ENCODE measurements around the gene INMT.
A peak's percentile ranks its signal among the peaks of the same experiment; 100 is the strongest.

INMT gene

DNA sequence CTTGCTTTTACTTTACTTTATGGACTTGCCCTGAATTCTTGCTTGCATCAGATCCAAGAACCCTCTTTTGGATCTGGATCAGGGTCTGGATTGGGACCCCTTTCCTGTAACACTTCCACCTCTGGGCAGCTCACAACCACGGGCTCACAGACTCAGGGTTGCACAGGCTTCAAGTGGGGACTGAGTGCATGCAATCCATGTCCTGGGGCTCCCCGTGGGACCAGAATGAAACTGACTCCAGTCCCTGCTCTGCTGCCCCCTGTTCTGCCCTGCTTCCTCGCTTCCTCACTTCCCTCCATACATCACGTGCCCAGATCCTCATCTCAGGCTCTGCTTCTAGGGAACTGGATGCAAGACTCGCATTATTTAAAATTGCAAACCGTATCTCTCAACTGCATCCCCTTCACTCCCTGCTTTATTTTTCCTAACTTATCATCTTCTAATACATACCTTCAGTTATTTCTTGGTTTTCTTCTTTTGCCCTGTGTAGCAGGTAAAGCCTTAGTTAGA lies 23.3 kb upstream of the INMT start:
- DNase-seq (ENCODE audit: low spot score) = no peak

- no peak for DNase-seq (ENCODE audit: low spot score)
Measured at GRCh38 chr7:30729642-30730041, 22.3 kb upstream of the INMT start.

DNA sequence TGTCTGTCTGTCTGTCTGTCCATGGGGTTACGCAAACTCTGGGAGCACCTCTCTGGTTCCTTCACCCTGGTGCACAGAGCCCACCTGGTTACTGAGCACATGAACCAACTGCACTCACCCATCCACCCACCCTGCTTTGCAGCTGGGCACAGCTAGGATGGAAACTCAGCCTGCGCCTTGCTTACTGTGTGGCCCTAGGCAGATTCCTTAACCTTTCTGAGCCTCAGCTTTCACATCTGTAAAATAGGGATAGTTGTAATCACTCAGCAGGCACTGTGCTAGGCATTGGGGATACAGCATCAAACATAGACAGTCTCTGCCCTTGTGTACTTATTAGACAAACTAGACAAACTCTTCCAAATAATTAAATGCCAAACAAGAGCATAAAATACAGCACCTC lies 21.8 kb upstream of the INMT start:
- no peak for DNase-seq (ENCODE audit: low spot score)

DNA sequence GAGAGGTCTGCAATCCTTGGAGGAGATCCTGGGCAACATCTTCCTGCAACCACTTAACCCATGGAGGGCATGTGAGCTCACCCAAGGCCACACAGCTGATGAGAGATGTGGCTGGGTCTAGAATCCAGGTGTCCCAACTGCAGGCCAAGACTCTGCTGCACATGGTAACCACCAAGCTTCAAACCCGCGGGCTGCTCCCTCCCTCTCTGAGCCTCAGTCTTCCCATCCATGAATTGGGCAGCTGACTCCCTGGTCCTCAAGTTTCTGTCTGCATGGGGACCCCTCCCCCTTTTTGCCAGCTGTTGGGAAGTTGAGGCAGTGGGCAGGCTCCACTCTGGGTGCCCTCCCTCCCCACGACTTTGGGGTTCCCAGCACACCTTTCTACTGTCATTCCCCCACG lies 20.9 kb upstream of the INMT start:
- no peak for DNase-seq (ENCODE audit: low spot score)

DNA sequence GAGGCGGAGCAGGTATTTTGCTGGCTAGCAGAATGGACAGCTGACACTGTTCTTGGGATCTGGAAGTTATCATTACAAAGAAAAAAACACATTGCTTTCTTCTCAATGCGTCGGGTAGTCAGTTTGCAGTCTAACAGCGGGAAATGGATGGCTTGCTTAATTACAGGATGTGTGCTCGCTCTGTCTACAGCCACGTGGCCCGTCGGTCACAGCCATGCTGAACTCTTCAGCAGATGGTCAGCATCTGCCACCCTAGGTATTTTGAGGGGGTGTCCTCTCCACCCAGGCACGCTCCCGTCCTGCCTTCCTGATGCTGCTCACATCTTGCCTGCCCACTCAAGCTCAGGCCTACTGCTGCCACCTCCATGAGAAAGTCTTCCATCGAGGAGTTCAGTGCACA lies 20.4 kb upstream of the INMT start:
- DNase-seq (ENCODE audit: low spot score) = no peak

- no peak for DNase-seq (ENCODE audit: low spot score)
Measured at GRCh38 chr7:30732606-30733005, 19.3 kb upstream of the INMT start.

DNA sequence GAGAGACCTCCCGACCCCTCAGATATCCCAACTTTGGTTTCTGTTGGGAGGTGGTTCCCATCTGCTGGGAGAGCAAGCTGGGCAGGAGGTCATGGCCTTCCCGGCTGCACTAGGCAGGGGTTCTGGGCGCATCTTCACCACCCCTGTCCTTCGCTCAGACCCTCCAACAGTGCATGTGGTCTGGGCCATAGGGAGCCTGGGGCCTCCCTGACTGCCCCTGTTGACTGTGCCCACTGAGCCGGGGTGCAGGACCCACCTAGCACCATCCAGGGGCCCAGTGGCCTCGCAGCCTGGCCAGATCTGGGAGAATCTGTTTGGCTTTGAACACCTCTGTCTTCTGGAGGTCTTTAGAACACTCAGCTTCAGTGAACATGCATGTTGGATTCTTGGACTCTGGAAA lies 18.7 kb upstream of the INMT start:
- no peak for DNase-seq (ENCODE audit: low spot score)

DNA sequence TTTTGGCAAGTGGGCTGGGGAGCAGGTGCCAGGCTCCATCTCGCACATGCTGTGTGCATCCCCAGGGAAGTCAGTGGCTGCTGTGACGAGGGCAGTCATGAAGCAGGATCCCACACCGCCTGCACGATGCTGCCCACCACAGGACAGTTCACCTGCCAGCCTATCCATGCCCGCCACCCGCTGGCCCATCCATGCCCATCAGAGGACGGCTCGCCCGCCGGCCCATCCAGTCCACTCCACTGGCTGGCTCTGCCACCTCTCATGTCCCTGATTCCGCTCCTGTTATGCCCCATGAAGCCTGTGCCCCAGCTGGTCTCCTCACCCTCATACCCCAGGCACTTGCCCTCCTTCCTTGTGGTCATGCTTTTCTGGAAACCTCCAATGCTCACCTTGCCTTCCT lies 18.2 kb upstream of the INMT start:
- DNase-seq (ENCODE audit: low spot score) = no peak

DNA sequence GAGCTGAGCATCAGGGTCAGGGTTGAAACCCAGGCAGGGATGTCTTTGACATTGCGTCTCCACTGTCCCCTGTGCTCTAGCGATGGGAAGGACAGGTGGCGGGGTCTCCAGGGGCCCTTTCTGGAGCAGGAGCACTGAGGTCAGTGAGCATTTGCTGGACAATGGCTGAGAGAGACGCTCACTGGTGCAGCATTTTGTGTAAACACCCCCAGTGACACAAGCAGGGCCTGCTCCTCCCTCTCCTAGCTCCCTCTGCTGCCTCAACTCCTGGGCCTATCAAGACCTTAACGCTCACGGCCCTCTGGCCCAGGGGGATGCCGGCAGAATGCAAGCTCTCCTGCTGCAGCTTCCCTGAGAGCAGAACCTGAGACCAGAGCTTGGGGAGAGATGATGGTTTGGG lies 17.4 kb upstream of the INMT start:
- DNase-seq (ENCODE audit: low spot score) = no peak

DNA sequence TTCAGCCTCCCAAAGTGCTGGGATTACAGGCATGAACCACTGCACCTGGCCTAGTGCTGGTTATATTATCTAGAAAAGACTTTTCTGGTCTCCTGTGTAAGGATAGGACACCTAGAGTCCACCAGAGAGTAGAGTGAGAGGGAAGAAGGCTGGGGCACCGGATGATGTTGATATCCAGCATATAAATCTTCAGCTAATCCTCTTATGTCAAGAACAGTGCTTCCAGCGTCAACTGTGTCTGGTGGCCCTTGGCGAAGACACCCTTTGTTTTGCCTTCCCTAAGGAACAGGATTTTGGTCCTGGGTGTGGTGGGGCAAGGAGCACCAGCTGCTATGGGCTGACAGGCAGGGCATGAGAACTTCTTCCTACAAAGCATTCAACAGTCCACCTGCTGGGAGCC lies 16.3 kb upstream of the INMT start:
- DNase-seq (ENCODE audit: low spot score) = no peak

- no peak for DNase-seq (ENCODE audit: low spot score)
Measured at GRCh38 chr7:30736291-30736690, 15.6 kb upstream of the INMT start.

DNA sequence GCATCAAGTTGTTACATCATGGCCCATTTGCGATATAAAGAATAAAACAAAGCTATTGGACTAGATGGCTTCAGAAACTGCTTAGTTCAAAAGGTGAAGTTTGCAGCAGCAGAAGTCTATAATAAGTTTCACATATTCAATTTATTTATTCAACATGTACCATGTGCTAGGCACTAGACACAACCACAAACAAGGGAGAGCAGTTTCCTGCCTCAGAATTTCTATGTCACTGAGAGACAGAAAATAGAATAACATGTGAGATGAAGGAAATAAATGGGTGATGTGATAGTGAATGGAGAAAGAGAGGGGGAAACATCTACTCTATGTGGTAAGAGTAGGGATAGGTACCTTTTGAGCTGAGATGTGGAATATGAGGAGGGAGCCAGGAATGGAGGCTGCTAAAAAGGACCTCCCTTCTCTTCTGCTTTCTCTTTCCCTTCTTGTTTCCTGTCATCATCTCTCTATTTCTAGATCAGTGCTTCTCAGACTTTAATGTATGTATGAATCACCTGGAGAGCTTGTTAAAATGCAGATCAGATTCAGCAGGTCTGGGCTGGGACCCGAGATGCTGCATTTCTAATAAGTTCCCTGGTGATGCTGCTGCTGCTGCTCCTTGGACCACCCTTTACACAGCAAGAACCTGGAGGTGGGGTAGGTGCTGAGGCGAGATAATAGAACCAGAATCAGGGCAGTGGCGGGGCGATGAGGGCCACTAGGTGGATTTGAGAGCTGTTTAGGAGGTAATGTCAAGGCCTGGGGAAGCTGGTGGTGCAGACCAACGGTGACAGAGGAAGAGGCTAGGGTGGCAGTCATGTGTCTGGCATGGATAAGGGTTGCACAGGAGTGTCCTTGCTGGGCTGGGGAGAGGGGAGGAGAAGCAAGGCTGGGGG lies 13.7 kb upstream of the INMT start:
- no peak for DNase-seq (ENCODE audit: low spot score)

GRCh38 chr7:30739691-30740090 lies 12.2 kb upstream of the INMT start:
- DNase-seq (ENCODE audit: low spot score) = no peak

GRCh38 chr7:30740417-30741181 lies 11.3 kb upstream of the INMT start:
- peak; percentile 86 for DNase-seq (ENCODE audit: low spot score)

- no peak for DNase-seq (ENCODE audit: low spot score)
Measured at GRCh38 chr7:30741289-30741688, 10.6 kb upstream of the INMT start.

GRCh38 chr7:30743371-30744074 lies 8.4 kb upstream of the INMT start:
- no peak for DNase-seq (ENCODE audit: low spot score)

GRCh38 chr7:30744075-30744417 lies 7.9 kb upstream of the INMT start:
- DNase-seq (ENCODE audit: low spot score) = no peak

GRCh38 chr7:30745261-30745941 lies 6.5 kb upstream of the INMT start:
- DNase-seq (ENCODE audit: low spot score) = no peak

- no peak for DNase-seq (ENCODE audit: low spot score)
Measured at GRCh38 chr7:30750010-30750409, 1.9 kb upstream of the INMT start.

- no peak for DNase-seq (ENCODE audit: low spot score)
Measured at GRCh38 chr7:30750683-30751650, 968 bp upstream of the INMT start.

DNA sequence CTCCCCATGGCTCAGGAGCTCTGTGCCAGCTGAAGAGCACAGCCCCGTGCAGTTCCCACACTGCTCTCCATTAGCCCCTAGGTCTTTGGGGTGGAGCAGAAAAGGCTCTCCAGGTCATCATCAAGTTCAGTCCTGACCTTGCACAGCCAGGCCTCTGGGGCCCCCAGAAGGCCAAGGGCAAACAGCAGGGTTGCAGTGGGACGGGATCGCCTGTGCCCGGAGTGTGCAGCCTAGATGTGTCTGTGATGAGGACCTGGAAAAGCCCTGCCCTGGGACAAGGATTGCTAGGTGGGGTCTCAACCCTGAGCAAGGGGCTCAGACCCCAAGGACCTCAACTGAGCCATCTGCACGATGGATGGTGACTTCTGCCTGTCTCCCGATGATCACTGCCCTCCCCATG lies 549 bp downstream of the INMT start:
- DNase-seq (ENCODE audit: low spot score) = no peak
